A549 (cell line): ENCODE data around the gene SNAP29. TPM values are rescaled to one million over a fixed set of nuclear protein-coding genes. Genes with fewer than 3 reads are reported as not detected.

Source experiments
- ATAC-seq, 2 experiments: fragments of 200-7000 bp in 1 of 2; fragments of >200 bp in 1 of 2; cut with Nextera tagmentation in 1 of 2; cut with Tn5 transposase in 1 of 2; 3 replicates each; pipeline versions ENCODE4 v1.8.0 to v1.9.1; 2018 to 2020; ENCODE audit warnings: mild to moderate bottlenecking in 1 of 2, moderate library complexity in 1 of 2
- CTCF ChIA-PET: fragments of 300-600 bp; sonication (Branson Sonifier 250); formaldehyde crosslinking; extraction: SDS; loops from one replicate; lab custom pipeline; 2021; ENCODE audit warnings: antibody characterized with exemption, inconsistent platforms; lab: Yijun Ruan, JAX
- POLR2A ChIA-PET: fragments of 350-600 bp; formaldehyde crosslinking; extraction: SDS; loops from one replicate; lab custom pipeline; 2021; ENCODE audit warnings: antibody characterized with exemption, inconsistent platforms; lab: Yijun Ruan, JAX
- DNase-seq, 2 experiments: peaks; one replicate each; pipeline versions ENCODE4 v3.0.0 to v3.0.0-alpha.2; 2011 to 2016; ENCODE audit warnings: low read depth in 1 of 2, low spot score in 1 of 2
- FAIRE-seq: peaks from 2 replicates; lab custom pipeline; 2011; peaks lifted over from hg19 to GRCh38; lab: Jason Lieb, UNC
- H3K27ac ChIP-seq, 2 experiments: fragments of >200 bp; sonication (Bioruptor Twin); formaldehyde crosslinking; 3 replicates each; pipeline ENCODE4 v1.5.1; 2016 to 2017
- H3K4me1 ChIP-seq: fragments of >200 bp; sonication (Bioruptor Twin); formaldehyde crosslinking; 3 replicates; pipeline ENCODE4 v1.6.1; 2016
- H3K4me2 ChIP-seq: fragments of >200 bp; sonication (Bioruptor Twin); formaldehyde crosslinking; 3 replicates; pipeline ENCODE4 v1.6.1; 2016
- H3K4me3 ChIP-seq: fragments of >200 bp; sonication (Bioruptor Twin); formaldehyde crosslinking; 3 replicates; pipeline ENCODE4 v1.5.1; 2016
- H3K9me3 ChIP-seq: fragments of >200 bp; sonication (Bioruptor Twin); formaldehyde crosslinking; 3 replicates; pipeline ENCODE4 v1.6.1; 2016
- CBX2 ChIP-seq: fragments of 200-600 bp; sonication (generic); IDR thresholded peaks from 2 replicates; pipeline ENCODE4 v1.6.1; 2016; ENCODE audit warnings: low read depth, mild to moderate bottlenecking, borderline replicate concordance
- CEBPB ChIP-seq, 2 experiments: fragments of >200 bp in 1 of 2; sonication (Bioruptor Twin) in 1 of 2; formaldehyde crosslinking in 1 of 2; IDR thresholded peaks; 2 replicates each; pipeline ENCODE4 v1.6.1; 2012 to 2016
- CHD4 ChIP-seq: fragments of 200-600 bp; sonication (generic); IDR thresholded peaks from 2 replicates; pipeline ENCODE4 v1.6.1; 2016; ENCODE audit warnings: antibody characterized with exemption, mild to moderate bottlenecking, borderline replicate concordance
- FOSB ChIP-seq: fragments of 250-450 bp; sonication (Bioruptor Pico); IDR thresholded peaks from 2 replicates; pipeline ENCODE4 v1.5.0; 2020; ENCODE audit warnings: mild to moderate bottlenecking, moderate library complexity
- FOSL2 ChIP-seq, 2 experiments: fragments of 450-650 bp in 1 of 2; fragments of >200 bp in 1 of 2; sonication (Bioruptor Twin) in 1 of 2; formaldehyde crosslinking; IDR thresholded peaks; 2 replicates each; pipeline versions ENCODE4 v1.5.0 to v1.6.1; 2016 to 2020; ENCODE audit warnings: mild to moderate bottlenecking in 1 of 2, moderate library complexity in 1 of 2
- HDAC2 ChIP-seq: fragments of 200-600 bp; sonication (generic); IDR thresholded peaks from 2 replicates; pipeline ENCODE4 v1.6.1; 2016
- HOXB13 ChIP-seq: fragments of 250-450 bp; sonication (Bioruptor Pico); IDR thresholded peaks from 2 replicates; pipeline ENCODE4 v1.5.0; 2020; ENCODE audit warnings: low read depth, mild to moderate bottlenecking, moderate library complexity
- JUN ChIP-seq, 2 experiments: fragments of >200 bp; sonication (Bioruptor Twin); formaldehyde crosslinking; IDR thresholded peaks; 2 replicates in 1 of 2; 3 replicates in 1 of 2; pipeline ENCODE4 v1.6.1; 2016 to 2017
- KDM5A ChIP-seq: fragments of 200-600 bp; sonication (generic); IDR thresholded peaks from 2 replicates; pipeline ENCODE4 v1.6.1; 2016; ENCODE audit warnings: antibody characterized with exemption, mild to moderate bottlenecking
- MYC ChIP-seq: IDR thresholded peaks from 2 replicates; pipeline ENCODE4 v1.6.1; 2012; ENCODE audit warnings: mild to moderate bottlenecking, inconsistent platforms, low read length, improper control_type of control experiment, borderline replicate concordance
- NFE2L2 ChIP-seq: fragments of 150-350 bp; conservative IDR thresholded peaks from 2 replicates; pipeline ENCODE4 v1.6.1; 2014; ENCODE audit warnings: low read length
- NPAS2 ChIP-seq: fragments of 250-450 bp; sonication (Bioruptor Pico); IDR thresholded peaks from 2 replicates; pipeline ENCODE4 v1.8.0; 2022; ENCODE audit warnings: mild to moderate bottlenecking, moderate library complexity, borderline replicate concordance
- PBX3 ChIP-seq: IDR thresholded peaks from 2 replicates; pipeline ENCODE4 v1.6.1; 2012
- PHF8 ChIP-seq: fragments of 200-600 bp; sonication (generic); IDR thresholded peaks from 2 replicates; pipeline ENCODE4 v1.6.1; 2016; ENCODE audit warnings: low read depth, mild to moderate bottlenecking, antibody characterized with exemption, moderate library complexity, borderline replicate concordance
- POLR2AphosphoS2 ChIP-seq: conservative IDR thresholded peaks from 2 replicates; pipeline ENCODE4 v1.6.1; 2012; ENCODE audit warnings: low read length, improper control_type of control experiment, inconsistent platforms
- RCOR1 ChIP-seq: fragments of 150-350 bp; IDR thresholded peaks from 2 replicates; pipeline ENCODE4 v1.6.1; 2014; ENCODE audit warnings: antibody characterized with exemption, low read length, low read depth
- RFX5 ChIP-seq: fragments of 450-650 bp; IDR thresholded peaks from 2 replicates; pipeline ENCODE4 v1.7.1; 2014; ENCODE audit warnings: antibody characterized with exemption, mild to moderate bottlenecking, moderate library complexity
- SMC3 ChIP-seq: fragments of >200 bp; sonication (Bioruptor Twin); formaldehyde crosslinking; IDR thresholded peaks from 3 replicates; pipeline ENCODE4 v1.6.1; 2018; ENCODE audit warnings: inconsistent platforms
- SREBF2 ChIP-seq: fragments of 450-650 bp; IDR thresholded peaks from 2 replicates; pipeline ENCODE4 v1.6.1; 2014; ENCODE audit warnings: mild to moderate bottlenecking, moderate library complexity
- TP53 ChIP-seq: fragments of 250-450 bp; sonication (Bioruptor Pico); IDR thresholded peaks from 2 replicates; pipeline ENCODE4 v1.5.0; 2021; ENCODE audit warnings: mild to moderate bottlenecking, moderate library complexity
- ZFP36 ChIP-seq: fragments of 450-650 bp; IDR thresholded peaks from 2 replicates; pipeline ENCODE4 v1.6.1; 2014; ENCODE audit warnings: borderline replicate concordance; ENCODE audit not compliant: partially characterized antibody
- ZNF302 ChIP-seq: fragments of 250-450 bp; sonication (Bioruptor Pico); IDR thresholded peaks from 2 replicates; pipeline ENCODE4 v1.9.0; 2021; ENCODE audit warnings: inconsistent platforms, mild to moderate bottlenecking, moderate library complexity
- WGBS: methylation state at CpG from one replicate; pipeline ENCODE4 v1.1.6; 2017; ENCODE audit errors: missing lambda C conversion rate; 5-methylcytosine and 5-hydroxymethylcytosine counted together
- polyA plus RNA-seq, 4 experiments: library from polyadenylated mRNA; depleted of rRNA in 3 of 4; stranded (reverse); fragments of >200 nt; fragmentation: RNase III in 1 of 4; extraction: RNeasy Plus Mini Kit Qiagen cat#74134 plus additional on column Dnase treatment in 1 of 4; gene quantifications; 2 replicates in 3 of 4; 3 replicates in 1 of 4; pipeline ENCODE4 v1.2.3, GENCODE V29; 2011 to 2017
- TF ChIP-seq, protein P1 (sequence below): fragments of 150-350 bp; IDR thresholded peaks from 2 replicates; pipeline ENCODE4 v1.6.1; 2014; ENCODE audit warnings: low read depth, mild to moderate bottlenecking, low read length

The SNAP29 gene
- polyA plus RNA-seq, 2 of the 4 experiments (the other 2 are of a cell fraction) = 14.2 to 20.1 TPM

GRCh38 chr22:20862540-20862939 is 3.7 kb downstream of the SNAP29 start:
- no peak for FAIRE-seq
- no peak for ATAC-seq
- CTCF ChIA-PET = interaction anchor here (0.5 to 1.4 kb wide), 3 partner anchors 23 to 754 kb away, joined by 3 to 4 read pairs (median 3); no protein-coding TSS in a partner anchor
- TF ChIP-seq RCOR1 (no peak), MYC (no peak), NFE2L2 (no peak), CHD4 (no peak), JUN (IDR thresholded peaks at IDR 0.05) (no peak), FOSL2 (IDR thresholded peaks at IDR 0.05) (no peak), FOSL2 (CRISPR knock-in tag; IDR thresholded peaks at IDR 0.05) (no peak), NPAS2 (CRISPR knock-in tag) (no peak)
- TF ChIP-seq, protein P1, sequence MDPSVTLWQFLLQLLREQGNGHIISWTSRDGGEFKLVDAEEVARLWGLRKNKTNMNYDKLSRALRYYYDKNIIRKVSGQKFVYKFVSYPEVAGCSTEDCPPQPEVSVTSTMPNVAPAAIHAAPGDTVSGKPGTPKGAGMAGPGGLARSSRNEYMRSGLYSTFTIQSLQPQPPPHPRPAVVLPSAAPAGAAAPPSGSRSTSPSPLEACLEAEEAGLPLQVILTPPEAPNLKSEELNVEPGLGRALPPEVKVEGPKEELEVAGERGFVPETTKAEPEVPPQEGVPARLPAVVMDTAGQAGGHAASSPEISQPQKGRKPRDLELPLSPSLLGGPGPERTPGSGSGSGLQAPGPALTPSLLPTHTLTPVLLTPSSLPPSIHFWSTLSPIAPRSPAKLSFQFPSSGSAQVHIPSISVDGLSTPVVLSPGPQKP = no peak
- TF ChIP-seq, all 56 proteins: peak for 0
- POLR2A ChIA-PET = no interaction called here
- no peak overlapping the region for H3K4me2 ChIP-seq
- no peak for DNase-seq
- H3K27ac ChIP-seq = no peak overlapping the region
- WGBS = 95% methylated on average over 2 of the region's 2 CpGs
- H3K4me3 ChIP-seq = no peak overlapping the region
- H3K4me1 ChIP-seq = peaks cover 6% of the 10 kb centered on the region; the same call in 1 of the 3 replicates
- H3K9me3 ChIP-seq = no peaks in the 10 kb centered on the region

DNA sequence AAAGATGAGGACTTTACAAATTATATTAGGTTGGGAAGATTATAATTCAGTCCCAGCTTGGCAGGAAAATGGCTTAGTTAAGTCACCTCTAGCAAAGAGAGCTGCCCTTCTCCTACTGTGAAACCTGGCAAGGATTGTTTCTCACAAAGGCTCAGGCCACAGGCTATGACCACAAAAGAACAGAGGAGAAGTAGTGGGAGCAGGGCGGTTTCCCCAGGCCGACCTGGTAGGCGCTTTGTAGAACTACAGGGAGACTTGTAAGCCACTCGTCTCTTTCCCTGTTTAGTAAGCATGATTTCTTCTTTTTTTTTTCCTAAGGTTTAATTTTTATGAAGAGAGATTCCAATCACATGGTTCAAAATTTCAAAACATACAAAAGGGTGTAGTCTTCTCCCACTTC is 4.6 kb downstream of the SNAP29 start:
- Histone ChIP-seq H3K4me2 (no peak overlapping the region), H3K4me1 (peaks cover 4% of the 10 kb centered on the region; the same call in 1 of the 3 replicates), H3K9me3 (no peaks in the 10 kb centered on the region), H3K27ac (no peak overlapping the region), H3K4me3 (no peak overlapping the region)
- no peak for FAIRE-seq
- ATAC-seq = no peak
- ChIA-PET POLR2A (no interaction called here), CTCF (interaction anchor here (0.5 to 1.4 kb wide), 4 partner anchors 22 to 208 kb away, joined by 3 to 4 read pairs (median 3); no protein-coding TSS in a partner anchor)
- WGBS = 89% methylated on average over 4 of the region's 4 CpGs
- TF ChIP-seq CBX2 = no peak
- TF ChIP-seq FOSB (CRISPR knock-in tag) = no peak
- TF ChIP-seq SREBF2 = no peak
- no peak for TF ChIP-seq ZFP36
- no peak for TF ChIP-seq RCOR1
- no peak for TF ChIP-seq CEBPB (IDR thresholded peaks at IDR 0.05)
- TF ChIP-seq RFX5 = no peak
- no peak for TF ChIP-seq PBX3
- no peak for TF ChIP-seq FOSL2 (IDR thresholded peaks at IDR 0.05)
- TF ChIP-seq FOSL2 (CRISPR knock-in tag; IDR thresholded peaks at IDR 0.05) = no peak
- no peak for TF ChIP-seq ZNF302 (CRISPR knock-in tag)
- TF ChIP-seq PHF8 = no peak
- no peak for TF ChIP-seq KDM5A
- no peak for TF ChIP-seq HDAC2
- TF ChIP-seq HOXB13 (CRISPR knock-in tag) = no peak
- no peak for TF ChIP-seq JUN (IDR thresholded peaks at IDR 0.05)
- no peak for TF ChIP-seq SMC3
- no peak for TF ChIP-seq NPAS2 (CRISPR knock-in tag)
- no peak for DNase-seq

DNA sequence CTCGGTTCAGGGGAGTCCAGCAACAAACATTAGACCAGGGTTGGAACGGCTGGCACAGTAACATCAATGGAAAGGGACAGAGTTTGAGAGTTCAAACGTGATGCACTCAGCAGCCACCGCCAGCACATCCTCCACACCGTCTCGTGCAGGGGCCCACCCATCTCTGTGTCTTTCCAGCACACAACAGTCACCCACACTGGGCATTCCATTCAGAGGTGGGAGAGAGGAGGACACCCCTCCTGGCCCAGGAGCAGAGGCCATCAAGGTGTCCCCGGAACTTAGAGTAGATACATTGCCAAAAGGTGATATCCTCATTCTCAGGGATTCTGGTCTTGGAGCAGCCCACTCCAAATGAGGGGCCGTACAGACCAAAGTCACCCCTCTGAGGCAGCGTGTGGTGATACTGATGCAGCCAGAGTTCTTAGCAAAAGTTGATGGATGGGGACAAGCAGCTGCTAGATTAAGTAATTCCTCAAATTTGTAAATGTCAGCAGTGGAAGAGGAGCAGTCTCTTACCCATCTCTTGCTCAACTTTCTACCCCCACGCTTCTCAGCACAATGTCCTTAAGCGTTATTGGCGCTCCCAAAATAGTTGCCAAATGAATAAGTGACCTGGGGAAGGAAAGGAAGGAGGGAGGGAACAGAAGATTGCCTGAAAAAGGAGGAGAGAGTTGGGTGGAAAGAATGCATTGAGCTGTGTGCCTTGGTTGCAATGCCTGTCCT is 5.5 kb downstream of the SNAP29 start:
- Histone ChIP-seq H3K4me2 (no peak overlapping the region), H3K27ac (no peak overlapping the region), H3K4me1 (peaks cover 4% of the 10 kb centered on the region; the same call in 1 of the 3 replicates), H3K4me3 (no peak overlapping the region), H3K9me3 (no peaks in the 10 kb centered on the region)
- DNase-seq (no peak), ATAC-seq (no peak), FAIRE-seq (no peak)
- ChIA-PET POLR2A (no interaction called here), CTCF (interaction anchor here (1.1 kb wide), 1 partner anchor 61 kb away, joined by 3 read pairs; no protein-coding TSS in a partner anchor)
- no peak for TF ChIP-seq POLR2AphosphoS2
- no peak for TF ChIP-seq PBX3
- no peak for TF ChIP-seq HOXB13 (CRISPR knock-in tag)
- TF ChIP-seq TP53 (CRISPR knock-in tag) = no peak
- WGBS = 94% methylated on average over 12 of the region's 12 CpGs
